ENCODE measurements around the gene CYP2C8.
"Not testable (repeated sequence)": the region's sequence is repeated elsewhere in the genome, so short reads cannot be mapped to it uniquely, and the experiment has no call there.

The CYP2C8 gene

DNA sequence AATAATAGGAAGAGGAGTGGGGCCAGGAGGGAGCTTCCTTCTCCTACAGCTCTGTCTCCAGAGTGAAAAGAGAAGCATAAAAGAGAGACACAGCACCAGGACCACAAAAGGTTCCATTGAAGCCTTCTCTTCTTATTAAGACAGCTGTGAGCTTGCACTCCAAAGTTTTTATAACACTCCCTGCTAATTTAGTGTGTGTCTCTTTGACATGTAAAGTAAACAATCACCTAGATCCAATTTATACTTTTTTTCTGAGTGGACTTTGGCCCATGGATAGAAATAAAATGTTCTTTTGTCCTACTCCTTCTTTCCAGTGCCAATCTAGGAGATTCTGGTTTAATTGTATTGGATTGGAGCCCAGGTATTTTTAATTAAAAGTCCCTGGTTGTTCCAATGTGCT lies at the start of gene CYP2C8:
Gene CYP2C8, minus strand, starts transcription at position 212 of the 400 bp plus-strand sequence. Its CDS starts 95 bp downstream, at position 117.
- no peak for DNase-seq

DNA sequence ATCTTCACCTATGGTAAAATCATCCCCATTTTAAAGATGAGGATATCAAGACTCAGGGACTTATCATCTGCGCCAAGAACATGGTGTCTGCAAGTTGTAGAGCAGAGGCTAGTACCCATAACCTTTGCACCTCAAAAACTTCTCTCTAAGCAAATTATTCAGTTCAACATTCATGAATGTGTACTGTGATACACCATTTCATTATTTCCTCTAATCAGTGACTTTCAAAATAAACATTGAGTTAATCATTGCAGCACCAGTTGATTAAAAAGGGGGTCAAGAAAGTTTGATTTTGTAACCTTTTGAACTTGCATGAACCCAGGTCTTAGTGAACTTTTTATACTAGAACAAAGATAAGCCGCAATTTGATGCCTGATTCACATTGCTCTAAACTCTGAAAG lies 47.6 kb upstream of the CYP2C8 start:
- DNase-seq, result no peak

DNA sequence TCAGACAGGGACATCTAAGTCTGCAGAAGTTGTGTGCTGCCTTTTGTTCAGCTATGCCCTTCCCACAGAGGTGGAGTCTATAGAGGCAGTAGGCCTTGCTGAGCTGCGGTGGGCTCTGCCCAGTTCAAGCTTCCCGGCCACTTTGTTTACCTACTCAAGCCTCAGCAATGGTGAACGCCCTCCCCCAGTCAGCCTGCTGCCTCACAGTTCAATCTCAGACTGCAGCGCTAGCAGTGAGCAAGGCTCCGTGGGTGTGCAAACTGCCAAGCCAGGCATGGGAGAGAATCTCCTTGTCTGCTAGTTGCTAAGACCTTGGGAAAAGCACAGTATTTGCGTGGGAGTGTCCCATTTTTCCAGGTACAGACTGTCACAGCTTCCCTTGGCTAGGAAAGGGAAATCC lies 41.5 kb upstream of the CYP2C8 start:
- not testable (repeated sequence) for DNase-seq

DNA sequence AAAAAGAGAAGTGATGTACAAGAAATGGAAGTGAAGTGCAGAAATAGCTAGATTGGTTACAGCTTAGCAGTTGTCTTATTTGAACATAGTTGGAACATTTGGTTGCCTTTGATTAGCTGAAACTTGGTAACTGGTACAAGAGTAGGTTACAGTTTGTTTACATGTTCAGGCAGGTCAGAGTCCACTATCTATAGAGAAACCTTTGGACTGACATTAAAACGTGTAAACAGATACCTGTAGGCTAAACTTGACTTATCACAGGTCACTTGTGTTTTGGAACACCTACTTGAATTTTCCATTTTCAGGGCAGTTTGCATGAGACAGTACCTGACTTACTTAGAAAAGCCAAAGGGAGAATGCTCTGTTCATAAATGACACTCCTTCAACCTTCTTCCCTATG lies 28.5 kb upstream of the CYP2C8 start:
- no peak for DNase-seq

DNA sequence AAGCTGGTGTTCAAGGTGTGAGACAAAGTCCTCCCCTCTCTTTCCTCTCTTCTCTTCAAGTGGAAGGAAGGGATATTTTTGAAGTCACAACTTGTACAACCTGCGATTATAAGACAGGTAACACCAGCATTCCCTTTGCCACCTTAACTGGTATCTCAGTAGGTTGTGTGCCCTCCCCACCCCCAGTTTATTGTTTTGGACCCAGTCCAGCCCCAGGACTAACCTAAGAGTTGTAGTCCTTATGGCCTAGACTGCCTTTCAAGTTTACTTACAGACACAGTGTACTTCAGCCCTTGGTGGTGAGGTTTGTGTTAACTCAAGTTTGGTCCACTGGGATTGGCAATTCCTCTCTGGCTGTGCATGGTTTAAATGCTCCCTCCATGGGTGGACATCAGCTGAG lies 26.8 kb upstream of the CYP2C8 start:
- no peak for DNase-seq

DNA sequence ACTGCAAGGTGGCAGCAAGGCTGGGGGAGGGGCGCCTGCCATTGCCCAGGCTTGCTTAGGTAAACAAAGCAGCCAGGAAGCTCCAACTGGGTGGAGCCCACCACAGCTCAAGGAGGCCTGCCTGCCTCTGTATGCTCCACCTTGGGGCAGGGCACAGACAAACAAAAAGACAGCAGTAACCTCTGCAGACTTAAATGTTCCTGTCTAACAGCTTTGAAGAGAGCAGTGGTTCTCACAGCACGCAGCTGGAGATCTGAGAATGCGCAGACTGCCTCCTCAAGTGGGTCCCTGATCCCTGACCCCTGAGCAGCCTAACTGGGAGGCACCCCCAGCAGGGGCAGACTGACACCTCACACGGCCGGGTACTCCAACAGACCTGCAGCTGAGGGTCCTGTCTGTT lies 10.3 kb upstream of the CYP2C8 start:
- DNase-seq, result not testable (repeated sequence)

DNA sequence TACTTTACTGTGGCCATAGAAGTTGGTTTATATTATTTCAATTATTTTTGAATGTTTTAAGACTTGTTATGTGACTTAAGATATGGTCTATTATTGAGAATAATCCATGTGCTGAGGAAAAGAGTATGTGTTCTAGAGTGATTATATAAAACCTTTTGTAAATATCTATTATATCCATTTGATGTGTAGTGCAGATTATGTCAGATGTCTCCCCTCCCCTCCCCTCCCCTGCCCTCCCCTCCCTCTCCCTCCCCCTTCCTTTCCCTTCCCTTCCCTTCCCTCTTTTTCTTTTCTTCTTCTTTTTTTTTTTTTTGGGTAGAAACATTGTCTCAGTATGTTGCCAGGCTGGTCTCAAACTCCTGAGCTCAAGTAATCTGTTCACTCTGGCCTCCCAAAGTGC lies 8.3 kb upstream of the CYP2C8 start:
- no peak for DNase-seq

DNA sequence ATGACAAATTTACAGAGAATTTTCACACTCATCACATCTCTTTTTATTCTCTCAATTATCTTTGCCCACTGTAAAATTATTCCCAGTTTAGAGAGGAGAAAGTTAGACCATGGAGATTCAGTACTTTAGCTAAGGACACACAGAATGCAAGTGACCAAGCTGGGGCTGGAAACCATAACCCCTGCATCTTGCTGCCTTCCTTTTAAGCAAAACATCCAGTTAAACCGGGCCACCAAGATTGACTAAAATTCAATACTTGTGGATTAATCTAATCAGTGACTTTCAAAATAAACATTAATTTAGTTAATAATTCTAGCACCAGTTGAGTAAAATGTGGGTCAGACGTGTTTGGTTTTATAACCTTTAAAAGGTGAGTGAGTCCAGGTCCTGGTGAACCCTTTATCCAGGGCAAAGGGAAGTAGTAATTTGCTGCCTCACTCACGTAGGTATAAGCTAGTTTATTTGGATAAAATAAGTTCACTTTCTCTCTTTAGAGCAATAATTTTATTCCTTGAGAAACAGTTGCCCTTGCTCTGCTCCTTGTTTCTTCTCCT lies 1.9 kb upstream of the CYP2C8 start:
- no peak for DNase-seq

DNA sequence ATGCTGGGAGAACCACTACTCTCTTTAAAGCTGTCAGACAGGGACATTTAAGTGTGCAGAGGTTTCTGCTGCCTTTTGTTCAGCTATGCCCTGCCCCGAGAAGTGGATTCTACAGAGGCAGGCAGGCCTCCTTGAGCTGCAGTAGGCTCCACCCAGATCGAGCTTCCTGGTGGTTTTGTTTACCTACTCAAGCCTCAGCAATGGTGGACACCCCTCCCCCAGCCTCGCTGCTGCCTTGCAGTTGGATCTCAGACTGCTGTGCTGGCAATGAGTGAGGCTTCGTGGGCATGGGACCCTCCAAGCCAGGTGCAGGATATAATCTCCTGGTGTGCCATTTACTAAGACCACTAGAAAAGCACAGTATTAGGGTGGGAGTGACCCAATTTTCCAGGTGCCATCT lies 5.2 kb downstream of the CYP2C8 start:
- DNase-seq, result not testable (repeated sequence)

DNA sequence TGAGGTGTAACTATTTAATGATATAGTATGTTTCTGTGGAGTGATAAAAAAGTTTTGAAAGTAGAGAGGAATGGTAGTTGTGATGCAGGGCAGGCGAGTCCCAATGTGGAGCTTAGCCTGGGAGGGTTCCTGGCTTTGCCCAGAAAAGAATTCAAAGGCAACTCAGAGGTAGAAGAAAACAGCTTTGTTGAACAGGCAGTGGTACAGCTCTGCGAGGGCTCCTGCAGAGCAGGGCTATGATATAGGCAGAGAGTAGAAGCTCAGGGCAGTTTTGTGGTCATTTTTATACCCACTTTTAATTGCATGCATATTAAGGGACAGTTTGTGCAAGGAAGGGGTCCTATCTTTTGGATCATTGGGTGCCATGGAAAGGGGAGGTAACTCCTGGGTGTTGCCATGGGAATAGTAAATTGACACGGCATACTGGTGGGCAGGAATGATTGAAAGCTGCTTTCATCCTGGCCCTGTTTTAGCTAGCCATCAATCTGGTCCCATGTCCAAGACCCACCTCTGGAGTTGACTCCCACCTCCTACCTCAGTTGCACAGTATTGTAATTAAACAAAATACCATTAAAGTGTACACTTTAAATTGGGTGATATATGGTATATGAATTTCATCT lies 12.4 kb downstream of the CYP2C8 start:
- DNase-seq, result no peak

DNA sequence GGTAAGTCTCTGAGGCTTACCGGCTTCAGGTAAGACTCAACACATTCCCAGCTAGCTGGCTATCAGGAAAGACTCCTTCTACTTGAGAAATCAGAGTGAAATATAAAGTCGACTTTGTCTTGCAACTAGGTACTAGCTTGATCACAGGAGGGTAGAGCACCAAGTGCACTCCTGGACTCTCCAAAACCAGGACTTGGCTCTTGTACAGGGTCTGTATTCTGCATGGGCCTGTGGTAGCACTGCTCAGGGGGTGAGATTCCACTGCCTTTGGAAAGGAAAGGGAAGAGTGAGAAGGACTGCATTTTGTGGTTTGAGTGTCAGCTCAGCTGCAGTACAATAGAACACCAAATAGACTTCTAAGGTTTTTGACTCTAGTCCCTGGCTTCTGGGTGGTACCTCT lies 19.4 kb downstream of the CYP2C8 start:
- no peak for DNase-seq

DNA sequence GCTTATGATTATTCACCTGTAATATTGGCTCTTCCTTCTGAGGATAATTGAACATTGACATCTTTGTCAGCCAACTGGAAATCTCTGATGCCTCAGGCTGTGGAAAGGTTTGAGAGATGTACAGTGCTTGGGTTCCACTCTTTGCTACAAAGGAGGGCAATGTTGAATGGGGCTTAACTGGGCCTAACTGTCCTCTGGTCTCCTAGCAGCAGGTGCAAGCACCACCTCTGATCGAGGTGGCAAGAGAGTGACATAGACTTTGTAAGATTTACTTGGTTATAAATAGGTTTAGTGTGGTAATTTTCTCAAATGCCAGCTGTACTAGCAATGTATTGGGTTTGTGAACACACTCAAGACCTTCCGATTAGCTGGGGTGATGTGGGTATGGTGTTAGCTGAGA lies 21.1 kb downstream of the CYP2C8 start:
- DNase-seq, result no peak

DNA sequence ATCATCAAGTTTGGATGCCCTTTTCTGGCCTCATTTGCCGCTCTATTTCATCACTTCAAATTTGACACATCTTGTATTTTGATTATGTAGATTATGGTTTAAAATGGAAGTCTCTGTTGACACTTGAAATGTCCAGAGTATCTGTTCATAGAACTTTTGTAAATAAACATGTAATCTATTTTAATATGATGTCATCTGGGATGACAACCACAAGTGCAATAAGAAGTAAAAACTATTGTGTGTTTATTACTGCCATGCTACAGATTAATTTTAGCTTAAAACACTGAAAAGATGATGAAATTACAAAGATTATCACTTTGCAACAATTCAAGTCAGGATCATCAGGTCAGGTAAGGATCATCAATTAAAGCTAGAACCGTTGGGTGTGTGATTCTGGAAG lies 30.0 kb downstream of the CYP2C8 start:
- DNase-seq, result no peak

DNA sequence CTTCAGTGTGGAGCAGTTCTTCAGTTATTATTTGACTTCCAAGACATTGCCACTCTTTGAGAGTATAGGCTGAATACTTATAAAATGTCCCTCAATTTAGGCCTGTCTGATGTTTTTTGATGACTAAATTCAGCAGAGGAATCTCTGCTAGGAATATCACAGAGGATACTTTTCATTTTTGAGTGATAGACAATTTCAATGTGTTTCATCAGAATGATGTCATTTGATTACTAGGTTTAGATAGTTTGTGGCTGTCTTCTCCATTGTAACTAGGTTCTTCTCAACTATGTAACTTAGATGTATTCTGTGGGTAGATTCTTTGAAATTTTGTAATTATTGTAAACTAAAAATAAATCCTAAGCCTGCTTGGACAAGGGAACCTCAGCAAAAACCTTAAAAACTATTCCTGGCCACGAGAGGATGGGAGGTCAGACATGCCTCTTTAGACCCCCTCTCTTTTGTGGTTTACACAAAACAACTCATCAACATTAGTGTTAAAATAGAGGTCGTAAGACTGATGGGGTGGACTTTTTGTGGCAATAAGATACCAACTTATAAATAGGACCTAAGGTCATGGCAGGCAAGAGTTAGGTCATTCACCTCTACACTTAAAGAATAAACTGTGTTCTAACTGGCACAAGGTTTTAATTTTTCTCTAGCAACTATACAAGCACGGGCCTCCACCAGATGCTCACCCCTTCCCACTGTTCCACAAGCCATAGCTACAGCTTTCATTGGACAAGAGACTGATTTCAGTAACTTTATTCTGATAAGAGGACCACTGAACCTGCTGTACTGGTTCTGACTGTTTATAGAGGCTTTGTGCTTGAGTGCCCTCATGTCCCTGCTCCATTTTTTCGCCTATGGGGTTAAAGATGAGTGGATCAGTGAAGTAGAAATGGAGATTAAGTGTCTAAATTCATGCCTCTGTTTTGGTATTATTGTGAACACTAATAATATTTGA lies 33.7 kb downstream of the CYP2C8 start:
- no peak for DNase-seq

DNA sequence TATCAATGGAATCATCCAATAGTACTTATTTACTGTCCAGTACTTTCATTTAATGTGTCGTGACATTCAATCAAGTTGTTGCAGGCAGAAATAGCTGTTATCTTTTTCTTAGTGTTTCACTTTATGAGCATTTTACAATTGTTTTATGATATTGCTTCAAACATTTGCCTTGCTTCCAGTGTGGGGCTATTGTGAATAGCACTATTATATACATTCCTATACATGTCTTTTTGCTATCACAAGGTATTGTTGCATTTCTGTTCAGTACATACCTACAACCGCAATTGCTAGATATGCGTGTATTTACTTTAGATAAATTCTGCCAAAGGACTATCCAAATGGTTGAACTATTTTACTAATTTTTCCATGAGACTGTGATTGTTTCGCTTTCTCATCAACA lies 34.9 kb downstream of the CYP2C8 start:
- DNase-seq, result no peak

DNA sequence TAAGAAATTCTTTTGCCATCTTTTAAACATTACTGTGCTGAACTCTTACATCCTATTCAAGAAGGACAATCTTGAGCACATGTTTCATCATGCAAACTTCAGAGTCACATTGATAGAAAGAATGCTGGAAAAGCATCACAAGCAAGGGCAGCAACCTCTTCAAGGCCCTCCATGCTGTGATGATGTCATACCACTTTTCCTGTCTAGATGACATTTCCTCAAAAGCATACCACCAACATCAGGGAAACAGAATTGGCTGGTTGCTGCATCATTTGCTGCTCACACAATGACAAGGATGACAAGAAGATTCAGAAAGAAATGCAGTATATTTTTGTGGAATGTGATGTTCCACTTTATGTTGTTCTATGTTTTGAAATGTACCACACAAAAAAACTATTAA lies 37.6 kb downstream of the CYP2C8 start:
- no peak for DNase-seq

DNA sequence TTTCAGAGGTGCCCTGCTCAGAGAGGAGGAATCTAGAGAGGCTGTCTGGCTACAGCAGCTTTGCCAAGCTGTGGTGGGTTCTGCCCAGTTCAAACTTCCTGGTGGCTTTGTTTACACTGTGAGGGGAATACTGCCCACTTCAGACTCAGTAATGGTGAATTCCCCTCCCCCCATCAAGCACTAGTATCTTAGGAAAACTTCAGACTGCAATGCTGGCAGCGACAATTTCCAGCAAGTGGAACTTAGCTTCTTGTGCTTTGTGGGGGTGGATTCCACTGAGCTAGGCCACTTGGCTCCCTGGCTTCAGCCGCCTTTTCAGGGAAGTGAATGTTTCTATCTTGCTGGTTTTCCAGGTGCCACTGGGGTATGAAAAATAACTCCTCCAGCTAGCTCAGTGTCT lies 42.8 kb downstream of the CYP2C8 start:
- no peak for DNase-seq

DNA sequence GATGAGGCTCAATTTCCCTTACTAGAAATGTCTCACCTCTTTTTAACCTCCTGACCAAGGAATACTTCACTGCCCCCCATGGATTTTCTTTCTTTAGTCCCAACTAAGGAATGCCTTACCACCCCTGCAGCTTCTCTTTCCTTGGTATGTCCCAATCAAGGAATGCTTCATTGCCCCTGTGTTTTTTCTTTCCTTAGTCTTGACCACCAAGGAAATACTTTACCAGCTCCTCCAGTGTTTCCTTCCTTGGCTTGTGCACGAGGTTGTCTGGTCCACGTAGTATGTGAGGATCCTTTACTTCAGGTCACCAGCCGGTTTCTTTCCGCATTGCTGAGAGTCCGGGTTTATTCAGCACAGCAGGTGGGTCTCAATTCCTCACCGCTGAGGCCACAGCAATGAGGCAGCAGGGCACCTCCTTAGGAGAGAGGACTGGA lies 71.5 kb downstream of the CYP2C8 start:
- no peak for DNase-seq

DNA sequence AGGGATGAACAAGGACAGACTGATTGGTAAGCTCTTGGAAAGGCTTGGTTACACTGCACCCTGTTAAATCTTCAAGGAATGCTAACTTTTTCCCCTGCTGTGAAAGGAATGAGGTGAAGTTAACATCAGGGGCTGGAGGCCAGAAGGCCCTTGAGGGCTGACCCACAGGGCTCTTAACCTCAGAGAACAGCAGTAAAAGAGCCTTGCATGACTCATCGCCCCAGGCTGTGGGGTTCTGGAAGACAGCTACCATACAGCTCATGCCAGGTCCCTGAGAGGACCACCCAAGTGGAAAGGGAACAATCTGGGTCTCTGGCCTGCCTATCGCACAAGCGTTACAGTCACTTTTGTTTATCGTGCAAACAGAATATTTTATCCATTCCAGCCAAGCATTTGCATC lies 76.5 kb downstream of the CYP2C8 start:
- DNase-seq, result no peak

DNA sequence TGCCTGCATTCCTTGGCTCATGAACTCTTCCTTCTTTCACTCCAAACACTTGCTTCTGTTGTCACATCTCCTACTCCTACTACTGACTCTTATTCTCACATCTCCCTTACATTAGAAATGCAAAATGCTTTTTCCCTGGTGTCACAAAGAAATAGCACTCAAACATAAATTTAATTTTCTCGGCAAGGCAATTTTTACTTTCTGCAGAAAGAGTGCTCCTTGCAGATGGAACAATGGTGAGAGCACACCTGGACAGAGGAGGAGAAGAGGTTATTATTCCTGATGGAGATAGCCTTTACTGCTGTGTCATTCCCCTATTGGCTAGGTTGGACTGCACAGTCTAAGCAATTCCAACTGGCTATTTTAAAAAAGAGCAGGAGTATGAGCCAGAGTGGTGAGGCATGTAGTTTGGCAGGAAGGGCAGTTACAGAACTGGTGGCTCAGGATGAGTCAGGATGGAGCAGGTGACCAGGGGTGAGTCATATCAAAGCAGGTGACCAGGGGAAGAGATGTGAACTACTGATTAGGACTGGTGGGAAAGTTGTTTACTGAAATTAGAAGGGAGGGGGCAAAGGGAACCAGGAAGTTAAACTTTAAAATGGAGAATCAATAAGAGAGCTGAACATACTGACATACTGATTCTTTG lies 77.9 kb downstream of the CYP2C8 start:
- DNase-seq, result no peak

DNA sequence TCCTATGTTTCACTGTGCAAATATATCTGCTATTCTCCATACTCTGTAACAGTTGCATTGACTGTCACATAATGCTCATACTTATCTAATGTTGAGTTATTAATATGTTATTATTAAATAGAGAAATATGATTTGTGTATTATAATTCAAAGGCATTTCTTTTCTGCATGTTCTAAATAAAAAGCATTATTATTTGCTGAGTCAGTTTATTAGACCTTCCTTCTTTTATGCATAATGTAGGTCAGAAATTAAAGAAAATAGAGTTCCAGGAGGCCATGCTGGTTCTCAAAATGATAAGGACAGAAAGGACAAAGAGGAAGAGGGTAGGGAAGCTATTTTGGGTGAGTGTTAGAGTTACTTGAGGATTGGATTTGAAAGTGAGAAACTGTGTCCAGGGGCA lies 80.1 kb downstream of the CYP2C8 start:
- no peak for DNase-seq

Measured in activated CD4-positive, alpha-beta T cell treated with anti-CD3 and anti-CD28 coated beads, Interleukin-2, amount 50 U/mL, for 16 hours (primary cell).